ENCODE data around the gene THEM5. TPM values are rescaled to one million over a fixed set of nuclear protein-coding genes. Genes with fewer than 3 reads are reported as not detected.
"Not testable (repeated sequence)": the region's sequence is repeated elsewhere in the genome, so short reads cannot be mapped to it uniquely, and the experiment has no call there.

THEM5 gene
- total RNA-seq (2014; rRNA removed; shearing (Covaris generic)) = not detected in 2 replicates

- no peak for DNase-seq (ENCODE audit: low read depth)
These were observed at the start of gene THEM5 for GRCh38 chr1:151853411-151853943. THEM5 (minus strand) TSS chr1:151853712; CDS start chr1:151853565, 147 bp downstream.

GRCh38 chr1:151902858-151903257 lies 49.3 kb upstream of the THEM5 start:
- no peak for DNase-seq (ENCODE audit: low read depth)

GRCh38 chr1:151900804-151901203 lies 47.3 kb upstream of the THEM5 start:
- not testable (repeated sequence) for DNase-seq (ENCODE audit: low read depth)

GRCh38 chr1:151898519-151898991 lies 45.0 kb upstream of the THEM5 start:
- DNase-seq (ENCODE audit: low read depth) = no peak

DNA sequence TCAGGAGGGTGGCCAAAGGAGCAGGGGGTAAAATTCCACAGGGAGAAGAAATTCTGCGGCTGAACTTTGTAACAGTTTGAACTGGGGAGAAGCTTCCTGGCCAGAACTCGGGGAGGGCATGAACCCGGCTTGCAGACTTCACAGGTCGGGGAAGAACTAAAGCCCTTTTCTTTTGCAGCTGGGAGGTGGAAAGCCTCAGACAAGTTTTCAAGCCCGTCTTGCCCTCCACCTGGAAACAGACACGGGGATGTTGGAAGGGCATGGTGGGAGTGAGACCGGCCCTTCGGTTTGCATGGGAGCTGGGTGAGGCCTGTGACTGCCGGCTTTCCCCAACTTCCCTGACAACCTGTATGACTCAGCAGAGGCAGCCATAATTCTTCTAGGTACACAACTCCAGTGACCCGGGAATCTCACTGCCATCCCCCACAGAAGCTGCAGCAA lies 44.5 kb upstream of the THEM5 start:
- no peak for DNase-seq (ENCODE audit: low read depth)

- no peak for DNase-seq (ENCODE audit: low read depth)
These were observed 39.8 kb upstream of the THEM5 start for GRCh38 chr1:151893176-151893924.

GRCh38 chr1:151892190-151892589 lies 38.7 kb upstream of the THEM5 start:
- peak; percentile 15 for DNase-seq (ENCODE audit: low read depth)

DNA sequence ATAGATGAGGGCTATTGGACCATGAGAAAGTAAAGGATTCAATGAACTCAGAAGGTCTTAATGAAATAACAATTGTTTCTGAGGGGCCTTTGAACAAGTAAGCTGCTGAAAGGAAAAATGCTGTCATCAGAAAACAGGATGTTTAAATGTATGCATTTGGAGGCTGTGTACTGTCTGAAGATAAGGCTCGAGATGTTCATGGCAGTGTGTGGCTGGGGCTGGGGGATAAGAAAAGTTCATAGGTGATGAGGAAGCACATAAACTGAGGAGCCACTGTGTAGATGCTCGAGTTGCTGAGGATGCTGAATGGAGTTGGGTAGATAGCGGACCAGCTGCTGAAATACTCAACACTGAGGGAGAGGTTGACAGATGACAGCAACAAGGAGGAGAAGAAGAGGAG lies 38.0 kb upstream of the THEM5 start:
- no peak for DNase-seq (ENCODE audit: low read depth)

DNA sequence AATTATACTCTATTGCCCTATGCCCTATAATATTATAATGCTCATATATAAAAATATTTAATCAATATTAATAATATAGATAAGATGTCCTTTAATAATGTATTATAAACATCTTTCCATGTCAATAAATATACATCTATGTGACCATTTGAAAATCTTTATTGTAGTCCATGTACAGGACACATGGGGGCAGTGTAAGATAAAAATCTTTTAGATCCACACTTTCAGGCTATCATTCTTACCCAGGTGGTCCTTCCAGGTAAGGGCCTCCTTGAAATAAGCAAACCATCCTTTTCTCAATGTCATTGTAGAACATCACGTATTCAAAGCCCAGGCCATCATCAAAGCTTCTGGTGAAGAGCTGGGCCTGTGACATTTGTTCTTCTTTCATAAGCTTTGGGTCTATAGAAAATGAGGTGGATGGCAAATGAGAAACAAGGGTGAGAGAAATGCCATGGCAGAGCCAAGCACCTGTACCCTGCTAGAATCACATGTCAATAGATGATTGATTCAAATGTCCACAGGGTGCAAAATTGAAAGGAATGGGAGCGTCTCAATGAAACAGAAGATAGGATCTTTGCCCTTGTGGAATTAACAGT lies 35.6 kb upstream of the THEM5 start:
- DNase-seq (ENCODE audit: low read depth) = no peak

GRCh38 chr1:151887028-151887427 lies 33.5 kb upstream of the THEM5 start:
- peak; percentile 55 for DNase-seq (ENCODE audit: low read depth)

DNA sequence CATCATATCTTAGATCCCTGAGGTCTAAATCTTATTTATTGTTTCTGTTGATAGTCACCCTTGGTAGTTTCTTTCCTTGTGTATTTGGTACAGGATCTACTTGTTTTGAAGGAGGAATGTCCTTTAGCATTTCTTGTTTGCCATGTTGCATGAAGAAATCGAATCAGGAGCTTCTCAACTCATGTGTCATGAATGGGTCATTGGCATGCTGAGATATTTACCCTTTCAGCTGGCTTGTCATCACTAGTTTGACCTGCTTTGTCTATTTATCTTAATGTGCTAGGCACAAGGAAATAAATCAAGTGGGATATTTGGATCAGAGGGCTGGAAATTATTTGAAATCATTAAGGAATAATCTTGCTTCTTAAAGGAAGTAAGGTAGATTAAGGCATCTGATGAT lies 32.0 kb upstream of the THEM5 start:
- DNase-seq (ENCODE audit: low read depth) = no peak

DNA sequence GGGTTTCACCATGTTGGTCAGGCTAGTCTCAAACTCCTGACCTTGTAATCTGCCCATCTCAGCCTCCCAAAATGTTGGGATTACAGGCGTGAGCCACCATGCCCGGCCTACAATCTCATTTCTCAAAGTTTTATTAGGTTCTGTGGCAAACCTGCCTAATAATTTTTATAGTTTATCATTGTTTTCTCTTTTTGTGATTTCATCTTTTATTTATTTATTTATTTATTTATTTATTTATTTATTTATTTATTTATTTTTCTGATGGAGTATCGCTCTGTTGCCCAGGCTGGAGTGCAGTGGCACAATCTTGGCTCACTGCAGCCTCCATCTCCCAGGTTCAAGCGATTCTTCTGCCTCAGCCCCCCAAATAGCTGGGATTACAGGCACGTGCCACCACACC lies 31.4 kb upstream of the THEM5 start:
- DNase-seq (ENCODE audit: low read depth) = not testable (repeated sequence)

DNA sequence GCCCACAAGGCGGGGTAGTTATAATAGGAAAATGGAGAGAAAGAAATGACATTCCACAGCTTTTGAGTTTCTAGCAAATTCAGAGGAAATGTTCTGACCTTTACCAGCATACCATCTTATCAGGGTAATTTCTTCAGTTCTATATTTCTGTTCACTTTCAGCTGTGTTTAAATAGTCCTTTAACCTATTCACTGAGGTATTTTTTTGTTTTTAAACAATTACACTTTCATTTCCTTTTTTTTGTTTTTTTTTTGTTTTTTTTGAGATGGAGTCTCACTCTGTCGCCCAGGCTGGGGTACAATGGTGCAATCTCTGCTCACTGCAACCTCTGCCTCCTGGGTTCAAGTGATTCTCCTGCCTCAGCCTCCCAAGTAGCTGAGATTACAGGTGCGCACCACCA lies 30.9 kb upstream of the THEM5 start:
- not testable (repeated sequence) for DNase-seq (ENCODE audit: low read depth)

DNA sequence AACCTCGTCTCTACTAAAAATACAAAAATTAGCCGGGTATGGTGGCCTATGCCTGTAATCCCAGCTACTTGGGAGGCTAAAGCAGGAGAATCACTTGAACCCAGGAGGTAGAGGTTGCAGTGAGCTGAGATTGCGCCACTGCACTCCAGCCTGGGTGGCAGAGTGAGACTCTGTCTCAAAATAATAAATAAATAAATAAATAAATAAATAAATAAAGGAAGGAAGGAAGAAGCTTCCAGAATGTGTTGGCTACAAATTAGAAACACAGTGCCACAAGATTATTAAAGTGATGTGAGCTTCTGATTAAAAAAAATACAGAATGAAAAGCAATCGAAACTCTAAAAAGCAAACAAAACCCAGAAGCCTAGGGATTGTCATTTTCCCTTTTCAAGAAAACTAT lies 30.4 kb upstream of the THEM5 start:
- DNase-seq (ENCODE audit: low read depth) = not testable (repeated sequence)

GRCh38 chr1:151882918-151883317 lies 29.4 kb upstream of the THEM5 start:
- DNase-seq (ENCODE audit: low read depth) = not testable (repeated sequence)

- no peak for DNase-seq (ENCODE audit: low read depth)
These were observed 29.0 kb upstream of the THEM5 start for GRCh38 chr1:151882466-151882865.

GRCh38 chr1:151881479-151881878 lies 28.0 kb upstream of the THEM5 start:
- no peak for DNase-seq (ENCODE audit: low read depth)

- DNase-seq (ENCODE audit: low read depth) = no peak
These were observed 22.0 kb upstream of the THEM5 start for GRCh38 chr1:151875419-151876097.

- not testable (repeated sequence) for DNase-seq (ENCODE audit: low read depth)
These were observed 19.3 kb upstream of the THEM5 start for GRCh38 chr1:151872776-151873175.

- no peak for DNase-seq (ENCODE audit: low read depth)
These were observed 17.9 kb upstream of the THEM5 start for GRCh38 chr1:151871284-151872030.

DNA sequence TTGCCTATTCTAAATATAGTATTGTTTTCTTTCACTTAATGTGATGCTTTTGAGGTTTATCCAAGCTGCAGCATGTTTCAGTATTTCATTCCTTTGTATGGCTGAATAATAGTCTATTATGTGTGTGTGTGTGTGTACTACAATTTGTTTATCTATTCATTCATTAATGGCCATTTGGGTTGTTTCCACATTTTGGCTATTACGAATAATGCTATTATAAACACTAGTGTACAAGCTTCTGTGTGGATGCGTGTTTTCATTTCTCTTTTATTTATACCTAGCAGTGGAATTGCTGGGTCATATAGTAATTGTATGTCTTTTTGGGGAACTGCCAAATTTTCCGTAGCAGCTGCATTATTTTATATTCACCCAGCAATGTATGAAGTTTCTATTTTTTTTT lies 15.0 kb upstream of the THEM5 start:
- no peak for DNase-seq (ENCODE audit: low read depth)

All from Daoy (cell line).